CD4-positive, alpha-beta T cell treated with Interleukin-17A for 4 hours (primary cell): ENCODE results near the gene TBC1D22A.

Source experiments
- DNase-seq: peaks from one replicate; pipeline ENCODE4 v3.0.0-alpha.2; 2020; ENCODE audit warnings: mixed read lengths

Gene TBC1D22A

GRCh38 chr22:46795845-46796565 lies 33.6 kb downstream of the TBC1D22A start:
- no peak for DNase-seq

- no peak for DNase-seq
These were observed 34.2 kb downstream of the TBC1D22A start for GRCh38 chr22:46796566-46797195.

GRCh38 chr22:46797355-46797754 lies 34.9 kb downstream of the TBC1D22A start:
- DNase-seq, result no peak

- DNase-seq, result no peak
These were observed 35.6 kb downstream of the TBC1D22A start for GRCh38 chr22:46798041-46798365.

- DNase-seq, result peak; percentile 82
These were observed 36.2 kb downstream of the TBC1D22A start for GRCh38 chr22:46798366-46799350.

GRCh38 chr22:46799626-46800025 lies 37.2 kb downstream of the TBC1D22A start:
- DNase-seq, result no peak

GRCh38 chr22:46800102-46800857 lies 37.8 kb downstream of the TBC1D22A start:
- no peak for DNase-seq

- no peak for DNase-seq
These were observed 38.9 kb downstream of the TBC1D22A start for GRCh38 chr22:46801331-46801811.

GRCh38 chr22:46801826-46802607 lies 39.6 kb downstream of the TBC1D22A start:
- DNase-seq, result no peak

GRCh38 chr22:46802608-46803027 lies 40.2 kb downstream of the TBC1D22A start:
- DNase-seq, result no peak

GRCh38 chr22:46803031-46803880 lies 40.8 kb downstream of the TBC1D22A start:
- DNase-seq, result peak; percentile 85

- DNase-seq, result no peak
These were observed 41.5 kb downstream of the TBC1D22A start for GRCh38 chr22:46803936-46804335.

GRCh38 chr22:46806794-46807193 lies 44.3 kb downstream of the TBC1D22A start:
- no peak for DNase-seq

- DNase-seq, result no peak
These were observed 45.0 kb downstream of the TBC1D22A start for GRCh38 chr22:46807458-46807857.

- no peak for DNase-seq
These were observed 46.9 kb downstream of the TBC1D22A start for GRCh38 chr22:46809153-46809885.

- no peak for DNase-seq
These were observed 48.7 kb downstream of the TBC1D22A start for GRCh38 chr22:46810856-46811786.

- DNase-seq, result no peak
These were observed 49.7 kb downstream of the TBC1D22A start for GRCh38 chr22:46812034-46812605.

GRCh38 chr22:46812788-46813187 lies 50.3 kb downstream of the TBC1D22A start:
- DNase-seq, result no peak
